ENCODE results near the gene PPP6R3. TPM values are rescaled to one million over a fixed set of nuclear protein-coding genes. Genes with fewer than 3 reads are reported as not detected.
A peak's percentile ranks its signal among the peaks of the same experiment; 100 is the strongest.
"Not testable (repeated sequence)": the region's sequence is repeated elsewhere in the genome, so short reads cannot be mapped to it uniquely, and the experiment has no call there.

PPP6R3 gene
- total RNA-seq, 1 donor from 2014 or later: 126 TPM

- Mint-ChIP-seq H3K4me1 (ENCODE audit: low read depth) (no peaks in the 10 kb centered on the region), H3K27ac (no peak overlapping the region), H3K4me3 (ENCODE audit: low read depth) (no peak overlapping the region)
Observed at GRCh38 chr11:68424981-68425865, 35.3 kb upstream of the PPP6R3 start.

GRCh38 chr11:68425866-68426380, 34.6 kb upstream of the PPP6R3 start:
- Mint-ChIP-seq H3K27me3 (ENCODE audit: low read depth) (no peaks in the 10 kb centered on the region), H3K9me3 (peaks cover 19% of the 10 kb centered on the region), H3K27ac (no peak overlapping the region), H3K4me1 (ENCODE audit: low read depth) (no peaks in the 10 kb centered on the region), H3K4me3 (ENCODE audit: low read depth) (no peak overlapping the region), H3K36me3 (ENCODE audit: low read depth) (peaks cover 17% of the 10 kb centered on the region)
- intact Hi-C loops (cut with micrococcal nuclease): no loop called here
- no peak for DNase-seq (ENCODE audit: low spot score)

More at GRCh38 chr11:68424981-68425865, 35.3 kb upstream of the PPP6R3 start:
- peaks cover 12% of the 10 kb centered on the region for H3K9me3 Mint-ChIP-seq
- no peaks in the 10 kb centered on the region for H3K27me3 Mint-ChIP-seq (ENCODE audit: low read depth)
- intact Hi-C loops (cut with micrococcal nuclease): no loop called here
- DNase-seq (ENCODE audit: low spot score): no peak
- H3K36me3 Mint-ChIP-seq (ENCODE audit: low read depth): peaks cover 11% of the 10 kb centered on the region

DNA sequence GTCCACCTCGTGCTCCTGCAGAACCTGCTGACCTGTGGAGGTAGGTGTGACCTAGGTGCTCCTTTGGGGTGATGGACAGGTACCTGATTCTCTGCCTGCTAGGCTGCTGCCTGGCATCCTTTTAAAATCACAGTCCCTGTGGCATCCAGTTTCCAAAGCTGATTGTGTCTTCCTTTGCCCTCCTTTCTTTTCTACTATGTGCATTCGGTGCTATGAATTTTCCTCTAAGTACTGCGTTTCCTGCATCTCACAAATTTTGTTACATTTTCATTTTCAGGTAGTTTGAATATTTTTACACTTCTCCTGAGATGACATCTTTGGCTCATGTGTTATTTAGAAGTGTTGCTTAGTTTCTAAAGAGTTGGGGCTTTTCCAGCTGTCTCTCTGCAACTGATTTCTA, 30.9 kb upstream of the PPP6R3 start:
- Mint-ChIP-seq H3K27ac (no peak overlapping the region), H3K4me3 (ENCODE audit: low read depth) (no peak overlapping the region), H3K36me3 (ENCODE audit: low read depth) (peaks cover 17% of the 10 kb centered on the region), H3K27me3 (ENCODE audit: low read depth) (no peaks in the 10 kb centered on the region), H3K4me1 (ENCODE audit: low read depth) (no peaks in the 10 kb centered on the region), H3K9me3 (peaks cover 19% of the 10 kb centered on the region)
- intact Hi-C loops (cut with micrococcal nuclease): no loop called here
- DNase-seq (ENCODE audit: low spot score): no peak

DNA sequence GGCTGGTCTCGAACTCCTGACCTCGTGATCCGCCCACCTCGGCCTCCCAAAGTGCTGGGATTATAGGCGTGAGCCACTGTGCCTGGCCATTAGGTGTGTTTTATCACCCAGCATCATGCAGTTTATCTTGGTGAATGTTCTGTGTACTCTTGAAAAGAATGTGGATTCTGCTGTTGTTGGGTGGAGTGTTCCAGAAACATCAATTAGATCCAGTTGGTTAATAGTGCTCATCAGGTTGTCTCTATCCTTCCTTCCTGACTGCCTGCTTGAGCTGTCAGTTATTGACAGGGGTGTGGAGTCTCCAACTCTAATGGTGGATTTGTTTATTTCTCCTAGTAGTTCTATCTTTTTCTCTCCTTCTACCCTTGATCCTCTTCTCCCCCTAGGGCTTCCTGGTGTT, 30.2 kb upstream of the PPP6R3 start:
- Mint-ChIP-seq H3K9me3 (peaks cover 19% of the 10 kb centered on the region), H3K4me3 (ENCODE audit: low read depth) (no peak overlapping the region), H3K27me3 (ENCODE audit: low read depth) (no peaks in the 10 kb centered on the region), H3K4me1 (ENCODE audit: low read depth) (no peaks in the 10 kb centered on the region), H3K27ac (no peak overlapping the region), H3K36me3 (ENCODE audit: low read depth) (peaks cover 17% of the 10 kb centered on the region)
- intact Hi-C loops (cut with micrococcal nuclease): no loop called here
- no peak for DNase-seq (ENCODE audit: low spot score)

DNA sequence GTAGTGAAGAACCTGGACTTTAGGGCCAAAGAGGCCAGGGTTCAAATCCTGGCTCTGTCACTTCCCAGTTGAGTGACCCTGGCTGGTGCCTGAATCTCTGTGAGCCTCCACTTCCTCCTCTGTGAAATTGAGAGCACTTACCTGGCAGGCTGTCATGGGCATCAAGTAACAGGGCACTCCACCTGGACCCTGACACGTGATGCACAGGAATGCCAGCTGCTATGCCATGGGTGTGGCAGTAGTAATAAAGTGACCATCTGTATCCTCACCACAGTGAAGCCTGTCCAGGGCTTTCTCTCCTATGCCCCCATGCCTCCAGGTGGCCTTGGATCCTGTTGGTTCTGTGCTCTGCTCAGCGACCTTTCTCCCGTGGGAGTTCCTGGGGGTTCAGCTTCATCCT, 29.8 kb upstream of the PPP6R3 start:
- intact Hi-C loops (cut with micrococcal nuclease): no loop called here
- H3K4me3 Mint-ChIP-seq (ENCODE audit: low read depth): no peak overlapping the region
- no peaks in the 10 kb centered on the region for H3K4me1 Mint-ChIP-seq (ENCODE audit: low read depth)
- peaks cover 17% of the 10 kb centered on the region for H3K36me3 Mint-ChIP-seq (ENCODE audit: low read depth)
- no peak for DNase-seq (ENCODE audit: low spot score)
- H3K9me3 Mint-ChIP-seq: peaks cover 19% of the 10 kb centered on the region
- no peaks in the 10 kb centered on the region for H3K27me3 Mint-ChIP-seq (ENCODE audit: low read depth)
- H3K27ac Mint-ChIP-seq: no peak overlapping the region

- no peak for DNase-seq (ENCODE audit: low spot score)
- intact Hi-C loops (cut with micrococcal nuclease): no loop called here
- peaks cover 19% of the 10 kb centered on the region for H3K9me3 Mint-ChIP-seq
- no peaks in the 10 kb centered on the region for H3K27me3 Mint-ChIP-seq (ENCODE audit: low read depth)
- no peak overlapping the region for H3K27ac Mint-ChIP-seq
- peaks cover 17% of the 10 kb centered on the region for H3K36me3 Mint-ChIP-seq (ENCODE audit: low read depth)
- no peaks in the 10 kb centered on the region for H3K4me1 Mint-ChIP-seq (ENCODE audit: low read depth)
- H3K4me3 Mint-ChIP-seq (ENCODE audit: low read depth): no peak overlapping the region
Observed at GRCh38 chr11:68431984-68432645, 28.4 kb upstream of the PPP6R3 start.

- no peak for DNase-seq (ENCODE audit: low spot score)
- H3K4me3 Mint-ChIP-seq (ENCODE audit: low read depth): no peak overlapping the region
- H3K27me3 Mint-ChIP-seq (ENCODE audit: low read depth): no peaks in the 10 kb centered on the region
- no peak overlapping the region for H3K27ac Mint-ChIP-seq
- intact Hi-C loops (cut with micrococcal nuclease): no loop called here
- H3K9me3 Mint-ChIP-seq: peaks cover 19% of the 10 kb centered on the region
- H3K36me3 Mint-ChIP-seq (ENCODE audit: low read depth): peaks cover 17% of the 10 kb centered on the region
- H3K4me1 Mint-ChIP-seq (ENCODE audit: low read depth): no peaks in the 10 kb centered on the region
Observed at GRCh38 chr11:68432874-68433273, 27.7 kb upstream of the PPP6R3 start.

- Mint-ChIP-seq H3K36me3 (ENCODE audit: low read depth) (peaks cover 14% of the 10 kb centered on the region), H3K9me3 (peaks cover 19% of the 10 kb centered on the region), H3K4me3 (ENCODE audit: low read depth) (no peak overlapping the region), H3K27ac (no peak overlapping the region), H3K4me1 (ENCODE audit: low read depth) (no peaks in the 10 kb centered on the region), H3K27me3 (ENCODE audit: low read depth) (no peaks in the 10 kb centered on the region)
- intact Hi-C loops (cut with micrococcal nuclease): no loop called here
- DNase-seq (ENCODE audit: low spot score): no peak
Observed at GRCh38 chr11:68433541-68433940, 27.0 kb upstream of the PPP6R3 start.

DNA sequence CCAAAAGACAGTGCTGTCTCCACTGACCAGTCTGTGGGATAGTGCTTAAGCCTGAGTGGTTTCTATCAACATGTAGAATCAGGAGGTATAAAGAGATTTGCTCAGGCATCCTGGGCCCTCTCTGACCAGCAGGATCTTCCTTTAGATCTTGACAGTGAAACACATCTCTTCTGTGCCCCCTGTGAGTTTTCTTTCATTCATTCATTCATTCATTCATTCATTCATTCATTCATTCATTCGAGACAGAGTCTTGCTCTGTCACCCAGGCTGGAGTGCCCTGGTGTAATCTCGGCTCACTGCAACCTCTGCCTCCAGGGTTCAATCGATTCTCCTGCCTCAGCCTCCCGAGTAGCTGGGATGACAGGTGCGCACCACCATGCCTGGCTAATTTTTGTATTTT, 26.4 kb upstream of the PPP6R3 start:
- peaks cover 17% of the 10 kb centered on the region for H3K9me3 Mint-ChIP-seq
- H3K4me3 Mint-ChIP-seq (ENCODE audit: low read depth); H3K4me1 Mint-ChIP-seq (ENCODE audit: low read depth); H3K27me3 Mint-ChIP-seq (ENCODE audit: low read depth); H3K27ac Mint-ChIP-seq; intact Hi-C loops (cut with micrococcal nuclease); DNase-seq (ENCODE audit: low spot score): not testable (repeated sequence)
- H3K36me3 Mint-ChIP-seq (ENCODE audit: low read depth): peaks cover 13% of the 10 kb centered on the region

GRCh38 chr11:68436162-68436888, 24.2 kb upstream of the PPP6R3 start:
- DNase-seq (ENCODE audit: low spot score): no peak
- Mint-ChIP-seq H3K27me3 (ENCODE audit: low read depth) (no peaks in the 10 kb centered on the region), H3K4me1 (ENCODE audit: low read depth) (no peaks in the 10 kb centered on the region), H3K9me3 (no peaks in the 10 kb centered on the region), H3K36me3 (ENCODE audit: low read depth) (no peaks in the 10 kb centered on the region), H3K27ac (no peak overlapping the region), H3K4me3 (ENCODE audit: low read depth) (no peak overlapping the region)
- intact Hi-C loops (cut with micrococcal nuclease): no loop called here

GRCh38 chr11:68436985-68437926, 23.3 kb upstream of the PPP6R3 start:
- peak overlapping the region; percentile 21 for H3K27ac Mint-ChIP-seq

More at GRCh38 chr11:68436985-68437926, 23.3 kb upstream of the PPP6R3 start:
- Mint-ChIP-seq H3K4me3 (ENCODE audit: low read depth) (no peak overlapping the region), H3K9me3 (no peaks in the 10 kb centered on the region), H3K36me3 (ENCODE audit: low read depth) (no peaks in the 10 kb centered on the region), H3K4me1 (ENCODE audit: low read depth) (no peaks in the 10 kb centered on the region), H3K27me3 (ENCODE audit: low read depth) (no peaks in the 10 kb centered on the region)
- intact Hi-C loops (cut with micrococcal nuclease): no loop called here
- DNase-seq (ENCODE audit: low spot score): no peak
